GM19463 (cell line): ENCODE results near the gene SUSD1.
"Not testable (repeated sequence)": the region's sequence is repeated elsewhere in the genome, so short reads cannot be mapped to it uniquely, and the experiment has no call there.

ENCODE experiments used
- ATAC-seq: cut with Tn5 transposase; IDR thresholded peaks from one replicate; pipeline ENCODE4 v1.9.1; 2021; ENCODE audit warnings: mild to moderate bottlenecking, moderate library complexity; ENCODE audit not compliant: unreplicated experiment

SUSD1 gene

GRCh38 chr9:112174222-112174964 lies 704 bp downstream of the SUSD1 start:
- ATAC-seq: peak; percentile 89

GRCh38 chr9:112173489-112174221 lies 1.4 kb downstream of the SUSD1 start:
- no peak for ATAC-seq

- no peak for ATAC-seq
These were observed 4.1 kb downstream of the SUSD1 start for GRCh38 chr9:112170968-112171367.

- ATAC-seq: no peak
These were observed 4.9 kb downstream of the SUSD1 start for GRCh38 chr9:112170235-112170634.

GRCh38 chr9:112169368-112169767 lies 5.7 kb downstream of the SUSD1 start:
- no peak for ATAC-seq

GRCh38 chr9:112168197-112168596 lies 6.9 kb downstream of the SUSD1 start:
- no peak for ATAC-seq

DNA sequence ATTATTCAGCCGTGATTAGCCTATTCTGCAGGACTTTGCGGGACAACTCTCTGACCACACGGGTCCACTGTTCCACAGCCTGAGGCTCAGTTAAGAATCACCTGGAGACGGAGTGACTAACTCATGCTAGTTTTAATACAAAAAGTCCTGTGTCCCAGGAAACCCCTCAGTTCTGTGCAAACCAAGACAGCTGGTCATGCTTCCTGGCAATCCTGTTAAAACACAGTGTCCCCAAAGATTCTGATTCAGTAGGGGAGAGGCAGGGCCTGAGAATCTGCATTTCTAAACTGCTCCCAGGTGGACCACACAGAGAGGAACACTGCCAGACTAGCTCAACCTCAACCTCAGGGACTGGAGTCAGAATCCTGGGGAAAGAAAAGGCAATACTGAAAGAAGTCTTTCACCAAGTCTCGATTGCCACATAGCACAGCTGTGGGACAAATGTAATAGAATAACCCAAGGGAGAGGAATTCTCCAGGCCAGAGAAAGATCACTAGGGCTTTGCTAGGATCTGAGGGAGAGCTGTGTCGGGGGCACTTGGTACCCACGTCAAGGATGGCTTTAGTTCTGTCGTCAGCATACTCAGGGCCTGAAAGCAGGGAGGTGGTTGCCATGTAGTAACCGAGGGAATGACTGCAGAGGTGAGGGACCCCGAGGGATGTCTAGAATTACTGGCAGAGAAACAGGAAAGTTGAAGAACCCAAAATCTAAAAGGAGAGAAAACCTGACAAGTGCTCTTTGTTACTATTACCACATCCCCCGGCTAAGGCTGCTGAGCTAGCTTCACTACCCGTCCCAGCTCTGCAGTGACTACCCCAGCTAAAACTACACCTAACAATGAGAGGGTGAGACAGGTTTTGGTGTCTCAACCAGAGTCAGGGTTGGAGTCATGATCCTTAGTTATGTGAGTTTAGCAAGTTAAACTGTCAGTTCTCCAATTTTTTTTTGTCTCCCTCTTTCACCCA lies 8.6 kb downstream of the SUSD1 start:
- no peak for ATAC-seq

GRCh38 chr9:112162621-112163413 lies 12.3 kb downstream of the SUSD1 start:
- no peak for ATAC-seq

GRCh38 chr9:112159781-112160180 lies 15.3 kb downstream of the SUSD1 start:
- no peak for ATAC-seq

- ATAC-seq: no peak
These were observed 16.3 kb downstream of the SUSD1 start for GRCh38 chr9:112158656-112159367.

- ATAC-seq: no peak
These were observed 17.1 kb downstream of the SUSD1 start for GRCh38 chr9:112157961-112158360.

DNA sequence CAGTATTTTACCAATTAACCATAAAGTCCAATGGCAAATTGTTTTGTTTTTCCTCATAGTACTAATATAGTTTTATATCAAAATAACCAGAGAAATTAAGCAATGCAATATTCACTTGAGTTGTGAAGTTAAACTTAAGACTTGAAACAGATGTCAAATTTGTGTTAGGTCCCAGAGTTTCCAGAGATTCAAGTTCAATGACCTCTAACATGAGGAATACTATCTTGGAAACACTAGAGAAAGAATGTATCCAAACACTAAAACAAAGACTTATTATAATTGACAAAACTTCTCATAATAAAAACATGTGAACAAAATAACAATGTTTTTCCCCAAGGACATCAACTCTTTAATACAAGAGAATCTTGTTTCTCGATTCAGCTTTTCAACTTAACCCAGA lies 18.0 kb downstream of the SUSD1 start:
- no peak for ATAC-seq

DNA sequence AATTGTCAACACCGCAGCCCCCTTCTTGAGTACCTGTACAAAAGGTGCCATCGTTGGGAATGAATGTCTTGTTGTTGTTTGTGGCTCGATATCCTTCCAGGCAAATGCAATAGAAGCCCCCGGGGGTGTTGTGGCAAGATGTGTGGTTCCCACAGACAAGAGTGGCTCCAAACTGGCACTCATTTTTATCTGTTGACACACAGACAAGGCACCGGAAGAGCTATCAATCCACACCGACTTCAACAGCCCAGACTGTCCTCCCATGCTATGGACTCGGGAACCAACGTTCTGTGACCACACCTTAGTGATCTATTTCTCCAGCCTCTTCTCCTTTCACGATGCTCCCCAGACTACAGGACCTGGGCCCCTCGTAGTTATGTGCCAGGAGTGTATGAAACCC lies 25.9 kb downstream of the SUSD1 start:
- no peak for ATAC-seq

DNA sequence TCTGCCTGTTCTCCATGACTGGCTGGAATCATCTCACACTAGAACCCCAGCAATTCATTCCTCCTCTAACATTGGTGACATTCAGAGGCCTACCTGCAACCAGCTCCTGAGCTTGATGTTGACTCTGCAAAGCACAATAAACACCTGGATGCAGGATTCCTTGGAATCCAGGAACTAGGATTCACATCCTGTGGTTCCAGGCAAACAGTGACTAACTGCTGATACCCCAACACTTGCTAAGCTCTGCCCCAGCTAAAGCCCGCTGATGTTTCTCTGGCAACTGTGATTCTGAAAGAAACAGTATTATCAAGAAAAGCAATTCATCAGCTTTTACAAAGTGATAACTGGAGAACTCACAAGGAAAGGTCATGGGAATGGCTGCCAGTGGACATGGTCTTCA lies 29.2 kb downstream of the SUSD1 start:
- no peak for ATAC-seq

GRCh38 chr9:112144807-112145206 lies 30.3 kb downstream of the SUSD1 start:
- no peak for ATAC-seq

DNA sequence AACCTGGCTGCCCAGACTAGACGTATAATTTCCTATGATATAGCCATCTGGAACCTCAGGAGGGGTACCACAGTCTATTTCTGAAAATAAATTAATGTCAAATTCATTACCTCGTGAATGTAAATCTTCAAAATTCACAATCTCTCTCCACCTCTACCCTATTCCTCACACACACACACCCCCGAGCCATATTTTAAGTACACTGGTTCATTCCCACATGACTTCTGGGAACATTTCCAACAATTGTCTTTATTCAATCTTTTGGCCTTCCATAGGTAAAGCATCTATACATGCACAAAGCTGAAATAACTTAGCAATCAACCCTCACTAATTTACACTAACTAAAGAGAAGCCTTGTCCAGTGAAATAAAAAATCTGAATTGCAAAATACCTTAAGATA lies 32.7 kb downstream of the SUSD1 start:
- ATAC-seq: no peak

- ATAC-seq: no peak
These were observed 34.2 kb downstream of the SUSD1 start for GRCh38 chr9:112140936-112141335.

GRCh38 chr9:112137066-112137465 lies 38.0 kb downstream of the SUSD1 start:
- ATAC-seq: no peak

DNA sequence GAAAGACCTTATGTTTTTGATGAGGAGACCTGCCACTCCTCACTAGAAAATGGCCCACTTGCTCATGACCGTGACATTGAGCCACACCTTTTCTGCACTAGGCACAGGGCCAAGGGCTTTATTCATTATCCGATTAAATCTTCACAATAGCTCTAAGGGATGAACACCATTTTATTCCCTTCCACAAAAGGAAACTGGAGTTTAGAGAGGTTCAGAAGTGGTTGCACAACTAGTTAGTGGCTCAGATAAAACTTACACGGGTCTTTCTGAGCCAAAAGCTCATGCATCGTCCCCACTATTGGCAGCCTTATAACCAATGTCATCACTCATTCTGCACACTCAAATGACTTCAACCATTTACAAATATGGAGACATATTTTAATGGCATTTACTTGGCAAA lies 39.4 kb downstream of the SUSD1 start:
- ATAC-seq: no peak

DNA sequence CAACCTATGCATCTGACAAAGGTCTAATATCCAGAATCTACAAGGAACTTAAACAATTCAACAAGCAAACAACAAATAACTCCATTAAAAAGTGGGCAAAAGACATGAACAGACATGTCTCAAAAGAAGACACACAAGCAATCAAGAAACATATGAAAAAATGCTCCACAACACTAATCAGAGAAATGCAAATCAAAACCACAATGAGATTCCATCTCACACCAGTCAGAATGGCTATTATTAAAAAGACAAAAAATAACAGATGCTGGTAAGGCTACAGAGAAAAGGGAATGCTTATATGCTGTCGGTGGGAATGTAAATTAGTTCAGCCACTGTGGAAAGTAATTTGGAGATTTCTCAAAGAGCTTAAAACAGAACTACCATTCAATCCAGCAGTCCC lies 41.3 kb downstream of the SUSD1 start:
- not testable (repeated sequence) for ATAC-seq
